GM21717 (cell line): ENCODE measurements around the gene C10orf67.
"Not testable (repeated sequence)": the region's sequence is repeated elsewhere in the genome, so short reads cannot be mapped to it uniquely, and the experiment has no call there.

Experiments
- ATAC-seq: cut with Tn5 transposase; IDR thresholded peaks from one replicate; pipeline ENCODE4 v1.9.1; 2021; ENCODE audit warnings: mild to moderate bottlenecking, moderate library complexity; ENCODE audit not compliant: unreplicated experiment

Gene C10orf67

GRCh38 chr10:23344241-23344841 is at the start of gene C10orf67:
TSS of gene C10orf67 (minus strand) at chr10:23344797. CDS start at chr10:23344774, 23 bp downstream.
- ATAC-seq, result no peak

- no peak for ATAC-seq
Observed at GRCh38 chr10:23391821-23392220, 47.2 kb upstream of the C10orf67 start.

DNA sequence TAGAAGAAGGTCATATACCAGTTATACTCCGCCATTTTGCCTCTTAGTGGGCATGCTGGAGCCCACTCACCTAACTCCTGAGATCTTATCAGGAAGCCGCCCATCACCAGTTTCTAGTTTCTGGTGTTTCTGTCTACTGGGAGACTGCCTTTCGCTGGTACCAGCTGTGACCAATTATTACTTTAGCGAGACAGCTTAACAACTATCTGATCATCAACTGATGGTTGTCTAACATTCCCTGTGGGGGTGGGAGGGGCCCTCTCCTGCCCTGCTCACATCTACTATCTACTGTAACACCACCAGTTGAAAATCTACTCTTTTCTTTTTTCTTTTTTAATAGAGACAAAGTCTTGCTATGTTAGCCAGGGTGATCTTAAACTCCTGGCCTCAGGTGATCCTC is 46.2 kb upstream of the C10orf67 start:
- ATAC-seq, result no peak

DNA sequence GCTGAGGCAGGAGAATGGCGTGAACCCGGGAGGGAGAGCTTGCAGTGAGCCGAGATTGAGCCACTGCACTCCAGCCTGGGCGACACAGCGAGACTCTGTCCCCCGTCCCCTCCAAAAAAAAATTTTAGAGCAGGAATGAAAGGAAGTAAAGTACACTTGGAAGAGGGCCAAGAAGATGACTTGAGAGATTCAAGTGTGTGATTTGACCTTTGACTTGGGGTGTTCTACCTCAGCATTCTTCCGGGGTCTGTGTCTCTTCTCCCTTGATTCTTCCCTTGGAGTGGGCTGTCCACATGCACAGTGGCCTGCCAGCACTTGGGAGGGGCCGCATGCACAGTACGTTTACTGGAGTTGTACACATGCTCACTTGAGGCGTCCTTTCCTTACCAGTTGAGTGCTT is 45.8 kb upstream of the C10orf67 start:
- not testable (repeated sequence) for ATAC-seq

- ATAC-seq, result not testable (repeated sequence)
Observed at GRCh38 chr10:23387516-23387915, 42.9 kb upstream of the C10orf67 start.

GRCh38 chr10:23386052-23386451 is 41.5 kb upstream of the C10orf67 start:
- no peak for ATAC-seq

DNA sequence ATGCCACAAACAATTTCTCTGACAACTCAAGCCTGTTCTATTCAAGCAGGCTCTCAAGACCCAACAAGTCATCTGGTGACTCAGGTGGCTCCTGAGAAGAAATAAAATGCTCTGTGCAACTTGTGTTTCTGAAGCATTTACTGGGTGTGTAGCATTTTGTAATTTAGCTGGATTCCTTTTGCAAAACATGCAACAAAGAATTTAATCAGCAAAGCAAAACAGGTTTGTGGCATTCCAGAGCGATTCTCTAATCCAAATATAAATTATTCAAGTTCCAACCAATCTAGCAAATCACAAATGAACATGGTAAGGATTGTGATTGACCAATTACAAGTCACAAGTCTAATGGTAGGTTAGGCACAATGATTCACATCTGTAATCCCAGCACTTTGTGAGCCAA is 39.8 kb upstream of the C10orf67 start:
- ATAC-seq, result no peak

GRCh38 chr10:23383637-23384036 is 39.0 kb upstream of the C10orf67 start:
- ATAC-seq, result no peak

GRCh38 chr10:23381298-23382040 is 36.9 kb upstream of the C10orf67 start:
- no peak for ATAC-seq

GRCh38 chr10:23379686-23380085 is 35.1 kb upstream of the C10orf67 start:
- no peak for ATAC-seq

- ATAC-seq, result no peak
Observed at GRCh38 chr10:23376229-23376655, 31.6 kb upstream of the C10orf67 start.

GRCh38 chr10:23375366-23375765 is 30.8 kb upstream of the C10orf67 start:
- no peak for ATAC-seq

DNA sequence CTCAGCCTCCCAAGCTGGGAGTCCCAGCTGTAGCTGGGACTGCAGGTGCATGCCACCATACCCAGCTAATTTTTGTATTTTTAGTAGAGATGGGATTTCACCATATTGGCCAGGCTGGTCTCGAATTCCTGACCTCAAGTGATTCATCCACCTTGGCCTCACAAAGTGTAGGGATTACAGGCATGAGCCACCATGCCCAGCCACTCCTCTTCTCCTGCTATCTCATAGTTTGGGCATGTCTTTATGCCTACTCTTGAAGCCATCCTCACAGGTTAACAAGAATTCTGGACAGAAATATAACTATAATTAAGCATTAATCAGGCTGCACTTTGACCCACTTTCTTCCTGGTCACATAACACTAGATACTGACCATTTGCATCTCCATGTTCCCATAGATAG is 28.6 kb upstream of the C10orf67 start:
- no peak for ATAC-seq

GRCh38 chr10:23371073-23371472 is 26.5 kb upstream of the C10orf67 start:
- ATAC-seq, result no peak

GRCh38 chr10:23370106-23370505 is 25.5 kb upstream of the C10orf67 start:
- ATAC-seq, result no peak

DNA sequence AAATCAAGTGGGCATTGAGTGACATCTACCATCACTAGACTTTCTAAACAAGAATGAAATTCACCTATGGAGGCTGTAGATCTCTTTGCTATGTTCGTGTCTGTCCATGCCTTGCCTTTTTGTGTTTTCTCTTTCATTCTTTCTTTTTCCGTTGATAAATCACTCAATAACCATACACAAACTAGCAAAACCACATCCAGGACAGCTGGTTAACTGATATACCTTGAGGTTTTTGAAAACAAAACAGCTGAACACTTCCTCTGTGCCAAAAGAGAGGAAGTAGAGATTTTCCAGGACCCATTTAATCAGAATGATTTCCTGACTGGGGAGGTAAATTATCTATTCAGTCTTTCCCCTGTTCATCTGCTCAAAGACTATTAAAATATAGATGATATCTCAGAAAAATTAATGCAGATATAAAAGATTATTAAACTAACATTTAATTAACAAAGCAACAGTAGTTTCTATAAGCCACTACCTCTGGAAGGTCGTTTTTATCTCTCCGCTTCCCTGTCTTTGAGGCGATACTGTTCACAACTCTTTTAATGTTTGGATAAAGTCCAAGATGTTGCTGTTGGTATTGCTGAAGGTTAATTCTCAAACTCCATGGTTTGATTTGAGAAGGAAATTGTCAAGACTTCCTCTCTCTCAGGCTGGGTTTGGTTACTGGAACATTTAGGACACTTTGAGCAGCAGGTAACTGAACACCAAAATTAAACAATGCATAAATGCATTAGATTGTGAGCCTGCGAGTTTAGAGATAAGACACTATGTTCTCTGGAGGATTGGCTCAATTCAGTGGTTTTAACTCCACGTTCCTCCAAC is 24.4 kb upstream of the C10orf67 start:
- ATAC-seq, result peak; percentile 77

DNA sequence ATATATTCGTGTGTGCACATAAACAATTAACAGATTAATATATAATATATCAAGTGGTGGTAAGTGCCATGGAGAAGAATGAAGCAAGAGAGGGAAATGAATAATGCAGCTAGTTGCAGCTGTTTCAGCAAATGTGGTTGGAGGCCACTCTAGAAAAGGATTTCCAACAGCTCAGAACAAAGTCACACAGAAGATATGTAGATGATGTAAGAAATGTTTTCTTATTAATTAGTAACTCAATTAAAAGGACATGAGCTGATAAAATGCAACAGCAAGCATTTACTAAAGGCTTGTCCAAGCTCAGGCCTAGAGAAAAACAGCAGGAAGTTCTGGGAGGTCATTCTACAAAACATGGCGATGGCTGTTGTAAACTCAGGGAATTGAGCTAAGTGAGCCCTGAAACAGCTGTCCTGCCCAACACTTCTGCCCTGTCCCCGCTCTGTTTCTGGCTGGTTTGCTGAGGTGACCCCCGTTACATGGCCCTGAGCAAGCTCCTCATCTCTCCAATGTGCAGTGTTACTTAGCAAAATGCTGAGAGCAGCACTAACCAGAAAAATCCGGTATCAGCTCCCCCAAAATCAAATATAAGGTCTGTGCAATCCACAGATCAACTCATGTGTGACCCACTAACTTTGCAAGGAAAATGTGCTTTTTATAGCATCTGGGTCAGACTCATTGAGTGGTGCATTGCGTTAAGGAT is 23.4 kb upstream of the C10orf67 start:
- no peak for ATAC-seq

DNA sequence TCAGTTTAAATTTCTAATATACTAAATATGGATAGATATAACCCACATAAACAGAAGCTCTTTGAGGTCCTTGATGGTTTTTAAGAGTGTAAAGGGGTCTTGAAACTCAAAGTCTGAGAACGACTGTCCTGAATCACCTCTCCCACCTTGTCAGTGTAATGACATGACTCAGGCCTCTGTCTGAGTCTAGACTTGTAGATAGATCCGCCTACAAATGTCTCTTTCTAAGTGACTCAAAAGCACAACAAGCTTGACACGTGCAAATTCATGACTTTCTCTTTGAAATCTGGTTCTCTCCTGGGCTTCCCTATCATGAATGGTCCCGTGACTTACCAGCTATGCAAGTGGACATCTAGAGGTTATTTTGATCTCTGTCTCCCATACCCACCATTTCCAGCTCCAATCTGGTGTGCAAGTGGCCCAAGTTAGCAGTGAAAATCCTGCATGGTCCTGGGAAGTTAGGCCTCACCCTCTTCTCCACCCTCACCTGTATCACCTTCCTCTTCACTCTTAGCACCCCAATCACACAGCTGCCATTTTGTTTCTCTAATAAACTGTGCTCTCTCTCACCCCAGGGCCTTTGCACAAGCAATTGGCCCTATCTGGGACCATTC is 20.9 kb upstream of the C10orf67 start:
- peak; percentile 45 for ATAC-seq

- peak; percentile 24 for ATAC-seq
Observed at GRCh38 chr10:23364378-23364777, 19.8 kb upstream of the C10orf67 start.

- no peak for ATAC-seq
Observed at GRCh38 chr10:23363793-23364135, 19.2 kb upstream of the C10orf67 start.
